ENCODE measurements around the gene MEF2B. TPM values are rescaled to one million over a fixed set of nuclear protein-coding genes. Genes with fewer than 3 reads are reported as not detected.

MEF2B gene
- total RNA-seq, 4 donors from 2014 or later: 0.21 to 3.7 TPM; not detected in 2

DNA sequence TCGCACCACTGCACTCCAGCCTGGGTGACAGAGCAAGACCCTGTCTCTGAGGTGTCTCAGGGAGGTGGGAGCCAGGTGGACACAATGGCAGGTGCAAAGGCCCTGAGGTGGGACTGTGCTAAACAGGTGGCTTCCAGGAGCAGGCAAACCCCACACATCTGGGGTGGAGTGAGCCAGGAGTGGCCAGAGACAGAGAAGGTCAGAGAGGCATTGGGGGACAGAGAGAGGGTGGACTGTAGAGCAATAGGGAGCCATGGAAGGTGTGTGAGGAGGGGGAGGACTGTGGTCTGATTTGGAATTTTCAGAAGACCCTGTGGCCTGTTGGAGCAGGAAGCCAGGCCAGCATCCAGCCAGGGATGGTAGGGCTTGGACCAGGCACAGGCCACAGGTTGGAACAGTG, 4.7 kb downstream of the MEF2B start:
- Histone ChIP-seq H3K4me1 (peaks cover 0 to 10% (median 4%) of the 10 kb centered on the region in 4 donors), H3K4me3 (no peak overlapping the region), H3K36me3 (no peaks in the 10 kb centered on the region), H3K9me3 (no peaks in the 10 kb centered on the region), H3K27me3 (no peaks in the 10 kb centered on the region), H3K27ac (no peak overlapping the region)
- 100% methylated on average over 1 of the region's 1 CpG for WGBS, 2 donors
- TF ChIP-seq, protein P1, sequence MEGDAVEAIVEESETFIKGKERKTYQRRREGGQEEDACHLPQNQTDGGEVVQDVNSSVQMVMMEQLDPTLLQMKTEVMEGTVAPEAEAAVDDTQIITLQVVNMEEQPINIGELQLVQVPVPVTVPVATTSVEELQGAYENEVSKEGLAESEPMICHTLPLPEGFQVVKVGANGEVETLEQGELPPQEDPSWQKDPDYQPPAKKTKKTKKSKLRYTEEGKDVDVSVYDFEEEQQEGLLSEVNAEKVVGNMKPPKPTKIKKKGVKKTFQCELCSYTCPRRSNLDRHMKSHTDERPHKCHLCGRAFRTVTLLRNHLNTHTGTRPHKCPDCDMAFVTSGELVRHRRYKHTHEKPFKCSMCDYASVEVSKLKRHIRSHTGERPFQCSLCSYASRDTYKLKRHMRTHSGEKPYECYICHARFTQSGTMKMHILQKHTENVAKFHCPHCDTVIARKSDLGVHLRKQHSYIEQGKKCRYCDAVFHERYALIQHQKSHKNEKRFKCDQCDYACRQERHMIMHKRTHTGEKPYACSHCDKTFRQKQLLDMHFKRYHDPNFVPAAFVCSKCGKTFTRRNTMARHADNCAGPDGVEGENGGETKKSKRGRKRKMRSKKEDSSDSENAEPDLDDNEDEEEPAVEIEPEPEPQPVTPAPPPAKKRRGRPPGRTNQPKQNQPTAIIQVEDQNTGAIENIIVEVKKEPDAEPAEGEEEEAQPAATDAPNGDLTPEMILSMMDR (IDR thresholded peaks at IDR 0.05): no peak
- TF ChIP-seq EP300 (IDR thresholded peaks at IDR 0.05): no peak
- TF ChIP-seq POLR2A (IDR thresholded peaks at IDR 0.05): no peak
- DNase-seq (ENCODE audit: low spot score in 2 of 2): no peak

GRCh38 chr19:19162495-19162894, 7.6 kb downstream of the MEF2B start:
- Histone ChIP-seq H3K4me1 (no peaks in the 10 kb centered on the region), H3K27ac (no peak overlapping the region), H3K36me3 (peaks cover 0 to 2% (median 0%) of the 10 kb centered on the region in 3 donors), H3K4me3 (no peak overlapping the region), H3K9me3 (no peaks in the 10 kb centered on the region), H3K27me3 (no peaks in the 10 kb centered on the region)
- no peak for DNase-seq (ENCODE audit: low spot score in 2 of 2)
- TF ChIP-seq, protein P1 (IDR thresholded peaks at IDR 0.05): no peak
- TF ChIP-seq EP300 (IDR thresholded peaks at IDR 0.05) (no peak), POLR2A (IDR thresholded peaks at IDR 0.05) (no peak)
- WGBS, 2 donors: 85 to 88% methylated on average over 7 of the region's 7 CpGs

DNA sequence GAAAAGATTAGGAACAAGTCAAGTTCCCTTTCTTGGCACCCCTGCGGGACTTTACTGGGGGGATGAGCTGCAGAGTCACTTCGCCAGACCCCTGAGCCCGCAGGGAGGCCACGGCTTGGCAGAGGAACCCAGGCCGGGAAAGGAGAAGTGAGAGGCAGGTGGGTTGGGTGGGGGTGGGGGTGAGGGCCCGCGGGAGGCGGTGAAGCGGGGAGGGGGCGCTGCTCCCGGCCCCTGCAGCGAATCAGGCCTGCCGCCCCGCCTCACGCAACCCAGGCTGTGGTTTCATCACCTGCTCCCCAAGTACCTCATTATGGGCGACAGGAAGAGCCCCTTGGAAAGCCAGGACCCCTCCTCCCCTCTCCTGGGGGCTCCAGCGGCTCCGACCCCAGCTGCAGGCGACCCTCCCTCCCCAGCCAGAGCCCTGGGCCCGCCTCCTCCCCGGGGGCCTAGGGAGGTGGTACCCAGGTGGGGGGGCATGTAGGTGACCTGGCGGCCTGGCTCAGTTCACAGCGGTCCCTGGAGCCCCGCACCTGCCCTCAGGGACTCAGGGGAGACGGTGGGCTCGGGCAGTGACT, 9.5 kb downstream of the MEF2B start:
- Histone ChIP-seq H3K36me3 (peaks cover 0 to 22% (median 0%) of the 10 kb centered on the region in 3 donors), H3K27me3 (no peaks in the 10 kb centered on the region), H3K27ac (no peak overlapping the region), H3K4me1 (no peaks in the 10 kb centered on the region), H3K4me3 (no peak overlapping the region), H3K9me3 (no peaks in the 10 kb centered on the region)
- 58 to 66% methylated on average over 11 to 22 of the region's 26 CpGs for WGBS, 2 donors
- TF ChIP-seq, protein P1 (IDR thresholded peaks at IDR 0.05): no peak
- TF ChIP-seq EP300 (IDR thresholded peaks at IDR 0.05) (no peak), POLR2A (IDR thresholded peaks at IDR 0.05) (no peak)
- DNase-seq (ENCODE audit: low spot score in 2 of 2): no peak

DNA sequence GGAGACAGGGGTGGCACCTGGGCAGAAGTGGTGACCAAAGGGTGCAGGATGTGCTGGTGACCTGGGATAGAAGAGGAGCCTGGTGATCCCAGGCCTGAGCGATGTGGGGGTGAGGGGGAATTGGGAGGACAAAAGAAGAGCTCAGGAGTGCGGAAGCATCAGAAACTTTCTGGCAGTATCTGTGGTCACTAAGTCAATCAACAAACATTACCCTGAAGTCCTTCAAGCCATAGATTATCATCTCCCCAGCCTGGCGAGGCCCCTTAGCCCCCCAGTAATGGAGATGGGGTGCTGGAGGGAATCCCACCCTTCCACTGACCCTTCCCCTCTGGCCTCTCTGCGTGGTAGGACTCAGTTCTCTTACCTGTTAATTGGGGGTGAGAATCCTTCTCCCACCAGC, 10.5 kb downstream of the MEF2B start:
- TF ChIP-seq, protein P1 (IDR thresholded peaks at IDR 0.05): no peak
- no peak for TF ChIP-seq POLR2A (IDR thresholded peaks at IDR 0.05)
- no peak for TF ChIP-seq EP300 (IDR thresholded peaks at IDR 0.05)
- Histone ChIP-seq H3K9me3 (no peaks in the 10 kb centered on the region), H3K27me3 (no peaks in the 10 kb centered on the region), H3K36me3 (peaks cover 0 to 31% (median 0%) of the 10 kb centered on the region in 3 donors), H3K4me1 (no peaks in the 10 kb centered on the region), H3K27ac (no peak overlapping the region), H3K4me3 (no peak overlapping the region)
- 89 to 94% methylated on average over 4 of the region's 4 CpGs for WGBS, 2 donors
- no peak for DNase-seq (ENCODE audit: low spot score in 2 of 2)

GRCh38 chr19:19157808-19158207, 12.3 kb downstream of the MEF2B start:
- TF ChIP-seq POLR2A (IDR thresholded peaks at IDR 0.05): no peak
- TF ChIP-seq, protein P1 (IDR thresholded peaks at IDR 0.05): no peak
- TF ChIP-seq EP300 (IDR thresholded peaks at IDR 0.05): no peak
- H3K36me3 ChIP-seq: peaks cover 0 to 33% (median 0%) of the 10 kb centered on the region in 3 donors
- no peaks in the 10 kb centered on the region for H3K4me1 ChIP-seq
- no peak overlapping the region for H3K27ac ChIP-seq
- no peak for DNase-seq (ENCODE audit: low spot score in 2 of 2)
- WGBS, 2 donors: 77 to 82% methylated on average over 6 of the region's 6 CpGs
- H3K9me3 ChIP-seq: no peaks in the 10 kb centered on the region
- H3K4me3 ChIP-seq: no peak overlapping the region
- no peaks in the 10 kb centered on the region for H3K27me3 ChIP-seq
